HT1080 (cell line): Measurements from ENCODE around the gene PSTK. TPM values are rescaled to one million over a fixed set of nuclear protein-coding genes. Genes with fewer than 3 reads are reported as not detected.
A peak's percentile ranks its signal among the peaks of the same experiment; 100 is the strongest.

Experiments
- DNase-seq: peaks from one replicate; pipeline ENCODE4 v3.0.0-alpha.2; 2015; ENCODE audit warnings: low read depth
- total RNA-seq: library from RNA; depleted of rRNA; stranded (reverse); fragments of >200 nt; shearing (Covaris generic); gene quantifications from 2 replicates; pipeline ENCODE4 v1.2.3, GENCODE V29; 2014

PSTK gene
- total RNA-seq, 1 experiment from 2014 or later: 9.1 TPM

DNA sequence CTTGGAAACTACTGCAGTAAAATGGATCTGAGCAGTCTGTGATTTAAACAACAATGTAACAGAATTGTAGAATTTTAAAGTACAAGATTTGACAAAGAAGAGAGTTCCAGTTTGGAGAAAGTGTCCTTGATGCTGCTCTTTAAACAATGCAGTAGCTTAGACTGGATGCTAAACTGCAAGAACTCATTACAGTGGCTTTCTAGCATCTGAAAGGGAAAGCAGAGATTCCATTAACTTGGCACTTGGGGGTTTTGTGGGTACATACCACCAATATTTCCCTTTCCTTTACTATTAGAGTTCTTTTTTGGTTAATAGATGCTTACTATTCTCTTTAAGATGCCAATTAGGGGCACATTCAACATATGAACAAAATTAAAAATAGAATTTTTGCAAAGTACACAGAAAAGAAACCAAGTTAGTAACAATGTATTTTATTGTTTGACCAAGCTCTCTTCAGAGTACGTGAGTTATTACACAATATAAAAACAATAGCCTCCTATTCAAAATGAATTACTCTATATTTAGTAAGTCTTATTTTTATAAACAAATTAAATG lies 11.9 kb downstream of the PSTK start:
- no peak for DNase-seq

DNA sequence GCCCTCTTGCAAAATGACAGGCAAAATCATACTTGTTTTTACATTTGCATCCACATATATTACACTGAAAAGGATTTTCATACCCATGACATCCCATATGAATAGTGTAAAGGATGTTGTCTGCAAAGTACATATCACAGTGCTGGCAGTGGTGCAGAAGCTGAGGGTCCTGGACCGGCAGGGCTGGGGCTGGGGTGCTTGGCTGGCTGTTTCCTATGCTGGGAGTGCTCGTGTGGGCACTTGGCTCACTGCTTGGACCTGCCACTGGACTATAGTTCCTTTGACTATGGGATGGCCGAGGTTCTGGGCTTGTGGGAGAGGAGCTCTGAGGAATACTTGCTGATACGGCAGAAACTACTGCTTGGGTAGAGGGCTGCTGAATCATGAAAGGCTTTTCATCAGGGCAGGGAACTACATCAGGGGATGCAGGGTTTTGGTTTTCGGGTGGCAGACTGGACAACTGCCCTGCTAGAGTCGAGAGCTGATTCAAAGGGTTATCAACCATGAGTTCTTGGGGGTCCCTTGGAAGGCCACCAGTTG lies 13.7 kb downstream of the PSTK start:
- no peak for DNase-seq

- DNase-seq: no peak
Measured at GRCh38 chr10:122995936-122996335, 15.7 kb downstream of the PSTK start.

GRCh38 chr10:122997864-122998263 lies 17.7 kb downstream of the PSTK start:
- DNase-seq: no peak

- DNase-seq: no peak
Measured at GRCh38 chr10:122998360-122998917, 18.2 kb downstream of the PSTK start.

DNA sequence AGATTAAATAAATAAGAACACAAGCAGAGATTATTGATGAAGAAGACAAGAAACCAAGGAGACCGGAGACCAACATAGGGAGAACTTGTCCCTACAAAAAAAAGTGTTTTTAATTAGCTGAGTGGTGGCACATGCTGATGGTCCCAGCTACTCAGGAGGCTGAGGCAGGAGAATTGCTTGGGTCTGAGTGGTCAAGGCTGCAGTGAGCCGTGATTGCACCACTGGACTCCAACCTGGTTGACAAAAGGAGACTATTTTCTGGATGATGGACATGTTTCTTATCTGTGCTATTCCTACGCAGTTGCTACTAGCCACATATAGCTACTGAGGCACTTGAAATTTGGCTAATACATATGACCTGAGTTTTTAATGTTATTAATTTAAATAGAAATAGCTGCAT lies 18.7 kb downstream of the PSTK start:
- DNase-seq: no peak

GRCh38 chr10:122999347-122999746 lies 19.1 kb downstream of the PSTK start:
- DNase-seq: no peak

DNA sequence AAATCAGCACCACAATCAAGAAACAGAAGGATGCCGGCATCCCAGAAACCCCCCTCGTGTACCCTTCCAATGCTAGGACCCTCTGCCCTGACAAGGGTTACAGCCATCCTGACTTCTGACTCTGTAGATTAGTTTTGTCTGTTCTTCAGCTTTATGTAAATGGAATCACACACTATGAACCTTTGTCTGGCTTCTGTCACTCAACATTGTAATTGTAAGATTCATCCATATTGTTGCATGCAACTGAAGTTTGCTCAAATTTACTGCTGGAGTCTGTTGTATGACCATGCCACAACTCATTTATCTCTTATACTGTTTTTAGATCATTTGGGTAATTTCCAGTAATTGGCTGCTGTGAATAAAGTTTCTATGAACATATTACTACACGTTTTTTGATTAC lies 20.0 kb downstream of the PSTK start:
- DNase-seq: no peak

- no peak for DNase-seq
Measured at GRCh38 chr10:123001370-123001769, 21.2 kb downstream of the PSTK start.

DNA sequence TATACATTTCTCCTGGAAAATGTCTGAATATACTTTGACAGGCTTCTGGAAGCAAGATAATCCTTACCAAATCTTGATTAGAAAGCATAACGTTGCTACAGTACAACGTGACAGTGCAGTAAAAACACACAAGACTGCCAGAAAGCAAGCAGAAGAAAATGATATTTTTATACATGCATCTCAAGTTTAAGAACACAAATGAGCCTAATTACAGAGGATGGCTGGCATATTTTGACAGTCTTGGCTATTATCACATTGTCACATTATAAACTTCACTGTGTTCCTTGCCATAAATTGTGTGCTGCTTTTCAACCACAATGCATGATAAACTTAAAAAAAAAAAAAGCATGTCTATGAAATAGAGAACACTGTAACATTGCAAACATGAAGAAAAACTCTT lies 24.1 kb downstream of the PSTK start:
- DNase-seq: no peak

- peak; percentile 44 for DNase-seq
Measured at GRCh38 chr10:123007558-123008354, 27.6 kb downstream of the PSTK start.

- DNase-seq: peak; percentile 89
Measured at GRCh38 chr10:123008355-123009104, 28.3 kb downstream of the PSTK start, which contains the start of the genes ACADSB and IKZF5. Gene ACADSB (plus strand): TSS chr10:123009006. CDS start chr10:123009030, 24 bp downstream. Gene IKZF5 (minus strand): TSS chr10:123008795. CDS start chr10:122998625, 10,170 bp downstream.

GRCh38 chr10:123009105-123009820 lies 29.1 kb downstream of the PSTK start:
- DNase-seq: no peak

- no peak for DNase-seq
Measured at GRCh38 chr10:123011987-123012386, 31.8 kb downstream of the PSTK start.

DNA sequence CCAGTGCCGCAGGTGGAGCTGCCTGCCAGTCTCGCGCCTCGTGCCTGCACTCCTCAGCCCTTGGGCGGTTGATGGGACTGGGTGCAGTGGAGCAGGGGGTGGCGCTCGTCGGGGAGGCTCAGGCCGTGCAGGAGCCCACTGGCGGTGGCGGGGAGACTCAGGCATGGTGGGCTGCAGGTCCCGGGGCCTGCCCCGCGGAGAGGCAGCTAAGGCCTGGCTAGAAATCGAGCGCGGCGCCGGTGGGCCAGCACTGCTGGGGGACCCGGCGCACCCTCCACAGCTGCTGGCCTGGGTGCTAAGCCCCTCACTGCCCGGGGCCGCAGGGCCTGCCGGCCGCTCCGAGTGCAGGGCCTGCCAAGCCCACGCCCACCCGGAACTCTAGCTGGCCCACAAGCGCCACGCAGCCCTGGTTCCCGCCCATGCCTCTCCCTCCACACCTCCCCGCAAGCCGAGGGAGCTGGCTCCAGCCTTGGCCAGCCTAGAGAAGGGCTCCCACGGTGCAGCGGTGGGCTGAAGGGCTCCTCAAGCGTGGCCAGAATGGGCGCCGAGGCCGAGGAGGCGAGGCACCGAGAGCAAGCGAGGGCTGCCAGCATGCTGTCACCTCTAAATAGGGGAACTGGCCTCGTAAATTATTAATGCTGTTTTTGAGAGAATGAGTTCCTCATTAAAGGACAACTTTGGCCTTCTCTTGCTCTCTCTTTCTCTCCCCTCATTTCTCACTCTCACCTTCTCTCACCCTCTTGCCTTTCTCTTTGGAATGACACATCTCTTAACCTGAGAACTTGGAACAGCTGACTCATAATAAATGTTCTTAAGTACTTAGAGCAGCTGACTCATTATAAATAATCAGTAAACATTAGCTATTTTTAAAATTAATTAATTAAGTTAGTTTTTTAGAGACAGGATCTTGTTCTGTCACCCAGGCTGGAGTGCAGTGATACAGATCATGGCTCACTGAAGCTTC lies 33.5 kb downstream of the PSTK start:
- DNase-seq: no peak

- DNase-seq: no peak
Measured at GRCh38 chr10:123014772-123015171, 34.6 kb downstream of the PSTK start.

- DNase-seq: no peak
Measured at GRCh38 chr10:123016228-123016627, 36.0 kb downstream of the PSTK start.

DNA sequence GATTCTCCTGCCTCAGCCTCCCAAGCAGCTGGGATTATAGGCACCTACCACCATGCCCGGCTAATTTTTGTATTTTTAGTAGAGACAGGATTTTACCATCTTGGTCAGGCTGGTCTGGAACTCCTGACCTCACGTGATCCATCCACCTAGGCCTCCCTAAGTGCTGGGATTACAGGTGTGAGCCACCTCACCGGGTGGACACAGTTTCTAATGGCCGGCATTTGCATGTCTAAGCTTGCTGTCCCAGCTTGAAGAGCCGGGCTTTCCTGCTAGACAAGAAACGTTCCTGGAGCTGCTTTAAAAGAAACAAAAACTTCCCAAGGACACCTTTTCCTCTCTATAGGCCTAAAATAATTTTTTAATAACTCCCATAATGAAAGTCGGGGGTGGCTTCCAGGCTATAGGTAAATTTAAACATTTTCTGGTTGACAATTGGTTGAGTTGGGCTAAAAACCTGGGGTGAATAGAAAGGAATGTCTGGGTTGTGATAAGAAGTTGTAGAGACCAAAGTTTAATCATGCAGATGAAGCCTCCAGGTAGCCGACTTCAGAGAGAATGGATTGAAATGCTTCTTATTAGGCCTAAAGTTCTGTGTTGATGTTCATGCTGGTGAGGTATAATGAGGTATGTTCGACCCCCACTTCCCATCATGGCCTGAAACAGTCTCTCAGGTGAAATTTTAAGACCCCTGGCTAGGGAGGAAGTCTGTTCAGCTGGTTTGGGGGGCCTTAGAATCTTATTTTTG lies 37.4 kb downstream of the PSTK start:
- no peak for DNase-seq

DNA sequence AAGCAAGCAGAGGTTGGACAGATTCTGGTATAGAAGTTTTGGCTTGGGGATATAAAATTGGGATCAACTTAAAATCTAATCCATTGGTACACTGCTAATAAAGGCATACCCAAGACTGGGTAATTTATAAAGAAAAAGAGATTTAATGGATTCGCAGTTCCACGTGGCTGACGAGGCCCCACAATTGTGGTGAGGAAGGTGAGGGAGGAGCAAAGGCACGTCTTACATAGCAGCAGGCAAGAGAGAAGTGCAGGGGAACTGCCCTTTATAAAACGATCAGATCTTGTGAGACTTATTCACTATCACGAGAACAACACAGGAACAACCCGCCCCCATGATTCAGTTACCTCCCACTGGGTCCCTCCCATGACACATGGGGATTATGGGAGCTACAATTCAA lies 38.3 kb downstream of the PSTK start:
- no peak for DNase-seq
